Peyer's patch (tissue), 4 donors: ENCODE results near the gene CCDC3. TPM values are rescaled to one million over a fixed set of nuclear protein-coding genes. Genes with fewer than 3 reads are reported as not detected.
A peak's percentile ranks its signal among the peaks of the same experiment; 100 is the strongest.

Experiments
- DNase-seq, 3 donors: peaks; one replicate each; pipeline ENCODE4 v3.0.0-alpha.2; 2017 to 2019
- H3K27ac ChIP-seq, 4 donors: fragments of 200-600 bp; sonication (generic); one replicate each; pipeline ENCODE4 v1.5.1; 2016 to 2019
- H3K27me3 ChIP-seq, 2 donors: fragments of 200-600 bp; sonication (generic); one replicate each; pipeline ENCODE4 v1.5.1; 2019
- H3K36me3 ChIP-seq, 3 donors: fragments of 200-600 bp; sonication (generic); one replicate each; pipeline ENCODE4 v1.5.1; 2016 to 2019
- H3K4me1 ChIP-seq, 4 donors: fragments of 200-600 bp; sonication (generic); one replicate each; pipeline ENCODE4 v1.5.1; 2016 to 2019
- H3K4me3 ChIP-seq, 4 donors: fragments of 200-600 bp; sonication (generic); 1 replicate in 3 of 4; 2 replicates in 1 of 4; pipeline ENCODE4 v1.5.1; 2016 to 2019; ENCODE audit warnings: mild to moderate bottlenecking in 1 of 4
- H3K9me3 ChIP-seq, 4 donors: fragments of 200-600 bp; sonication (generic); one replicate each; pipeline ENCODE4 v1.5.1; 2016 to 2019; ENCODE audit warnings: mild to moderate bottlenecking in 1 of 4
- POLR2A ChIP-seq, 2 donors: fragments of 450-650 bp; IDR thresholded peaks; one replicate each; pipeline ENCODE4 v1.5.1; 2017; ENCODE audit warnings: antibody characterized with exemption in 2 of 2, mild to moderate bottlenecking in 2 of 2, moderate library complexity in 2 of 2
- total RNA-seq, 4 donors: library from RNA; depleted of rRNA; stranded (reverse); fragments of >200 nt; gene quantifications; one replicate each; pipeline ENCODE4 v1.1.0, GENCODE V29; 2016
- TF ChIP-seq, protein P1 (sequence below), 6 experiments: fragments of 450-650 bp in 4 of 6; fragments of 200-600 bp in 2 of 6; sonication (generic) in 1 of 6; IDR thresholded peaks; one replicate each; pipeline ENCODE4 v1.5.1; 2017 to 2019; ENCODE audit warnings: antibody characterized with exemption in 6 of 6, mild to moderate bottlenecking in 3 of 6, moderate library complexity in 1 of 6

The CCDC3 gene
- total RNA-seq, 4 donors from 2014 or later = 1.1 to 3.9 (median 2.7) TPM

DNA sequence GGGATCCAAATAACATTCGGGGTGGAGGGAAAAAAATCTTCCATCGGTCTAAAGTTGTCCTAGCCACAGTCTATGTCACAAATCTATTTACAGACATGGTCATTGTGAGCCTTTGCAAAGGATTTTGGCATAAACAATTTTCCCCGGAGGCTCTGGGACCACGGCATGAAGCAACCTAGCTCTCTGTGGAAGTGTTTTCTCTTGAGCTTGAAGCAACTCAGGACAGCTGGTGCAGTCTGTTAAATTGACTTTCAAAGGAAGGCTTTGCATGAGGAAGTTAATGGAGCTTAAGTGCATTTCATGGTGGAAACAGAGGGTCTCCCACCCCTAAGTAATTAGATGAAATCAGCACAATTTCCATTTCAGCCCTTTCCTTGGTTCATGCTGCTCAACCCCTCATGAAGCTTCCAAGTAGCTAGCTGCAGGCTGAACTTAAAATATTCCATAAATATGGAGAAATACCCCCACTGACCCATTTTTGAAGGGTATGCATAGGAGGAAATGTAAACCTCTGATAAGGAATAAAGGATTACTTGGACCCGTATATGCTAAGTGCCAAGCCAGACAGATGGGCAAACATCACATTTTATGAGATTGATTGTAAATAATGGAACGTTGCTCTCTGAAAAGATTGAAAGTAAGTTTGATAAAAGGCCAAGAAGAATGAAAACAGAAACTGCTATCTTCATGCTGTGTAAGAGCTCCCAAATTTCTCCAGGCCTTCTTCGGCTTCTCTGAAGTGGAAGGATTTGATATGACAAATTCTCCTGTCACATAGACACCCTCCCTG lies 39.9 kb downstream of the CCDC3 start:
- Histone ChIP-seq H3K36me3 (no peaks in the 10 kb centered on the region), H3K4me1 (peaks cover 0 to 20% (median 0%) of the 10 kb centered on the region in 4 donors), H3K9me3 (no peaks in the 10 kb centered on the region), H3K4me3 (no peak overlapping the region), H3K27ac (peak overlapping the region in 2 of 4 donors; percentile 20 to 25), H3K27me3 (no peaks in the 10 kb centered on the region)
- DNase-seq = no peak
- TF ChIP-seq, protein P1, sequence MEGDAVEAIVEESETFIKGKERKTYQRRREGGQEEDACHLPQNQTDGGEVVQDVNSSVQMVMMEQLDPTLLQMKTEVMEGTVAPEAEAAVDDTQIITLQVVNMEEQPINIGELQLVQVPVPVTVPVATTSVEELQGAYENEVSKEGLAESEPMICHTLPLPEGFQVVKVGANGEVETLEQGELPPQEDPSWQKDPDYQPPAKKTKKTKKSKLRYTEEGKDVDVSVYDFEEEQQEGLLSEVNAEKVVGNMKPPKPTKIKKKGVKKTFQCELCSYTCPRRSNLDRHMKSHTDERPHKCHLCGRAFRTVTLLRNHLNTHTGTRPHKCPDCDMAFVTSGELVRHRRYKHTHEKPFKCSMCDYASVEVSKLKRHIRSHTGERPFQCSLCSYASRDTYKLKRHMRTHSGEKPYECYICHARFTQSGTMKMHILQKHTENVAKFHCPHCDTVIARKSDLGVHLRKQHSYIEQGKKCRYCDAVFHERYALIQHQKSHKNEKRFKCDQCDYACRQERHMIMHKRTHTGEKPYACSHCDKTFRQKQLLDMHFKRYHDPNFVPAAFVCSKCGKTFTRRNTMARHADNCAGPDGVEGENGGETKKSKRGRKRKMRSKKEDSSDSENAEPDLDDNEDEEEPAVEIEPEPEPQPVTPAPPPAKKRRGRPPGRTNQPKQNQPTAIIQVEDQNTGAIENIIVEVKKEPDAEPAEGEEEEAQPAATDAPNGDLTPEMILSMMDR (IDR thresholded peaks at IDR 0.05) = no peak
- no peak for TF ChIP-seq POLR2A (IDR thresholded peaks at IDR 0.05)

DNA sequence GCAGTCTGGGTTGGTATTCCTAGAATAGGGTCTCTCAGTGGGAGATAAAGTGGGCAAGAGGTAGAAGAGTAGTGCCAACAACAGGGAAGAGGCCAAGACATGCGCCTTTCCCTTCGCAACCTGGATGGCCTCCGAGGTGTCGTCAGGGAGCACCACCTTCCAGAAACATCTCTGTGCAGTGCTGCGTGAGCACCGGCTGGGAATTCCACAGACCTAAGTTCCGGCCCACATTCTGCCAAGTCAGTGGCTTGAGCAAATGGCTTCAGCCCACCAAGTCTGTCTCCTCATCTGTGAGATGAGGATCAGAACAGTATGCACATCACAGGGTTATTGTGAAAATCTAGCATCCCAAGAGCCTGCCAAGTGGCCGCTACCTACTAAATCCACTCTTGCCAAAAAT lies 40.6 kb downstream of the CCDC3 start:
- Histone ChIP-seq H3K4me3 (no peak overlapping the region), H3K4me1 (peaks cover 0 to 20% (median 0%) of the 10 kb centered on the region in 4 donors), H3K27ac (peak overlapping the region in 3 of 4 donors; percentile 20 to 45 (median 25)), H3K27me3 (no peaks in the 10 kb centered on the region), H3K36me3 (no peaks in the 10 kb centered on the region), H3K9me3 (no peaks in the 10 kb centered on the region)
- TF ChIP-seq, protein P1 (IDR thresholded peaks at IDR 0.05) = no peak
- no peak for TF ChIP-seq POLR2A (IDR thresholded peaks at IDR 0.05)
- DNase-seq = no peak

DNA sequence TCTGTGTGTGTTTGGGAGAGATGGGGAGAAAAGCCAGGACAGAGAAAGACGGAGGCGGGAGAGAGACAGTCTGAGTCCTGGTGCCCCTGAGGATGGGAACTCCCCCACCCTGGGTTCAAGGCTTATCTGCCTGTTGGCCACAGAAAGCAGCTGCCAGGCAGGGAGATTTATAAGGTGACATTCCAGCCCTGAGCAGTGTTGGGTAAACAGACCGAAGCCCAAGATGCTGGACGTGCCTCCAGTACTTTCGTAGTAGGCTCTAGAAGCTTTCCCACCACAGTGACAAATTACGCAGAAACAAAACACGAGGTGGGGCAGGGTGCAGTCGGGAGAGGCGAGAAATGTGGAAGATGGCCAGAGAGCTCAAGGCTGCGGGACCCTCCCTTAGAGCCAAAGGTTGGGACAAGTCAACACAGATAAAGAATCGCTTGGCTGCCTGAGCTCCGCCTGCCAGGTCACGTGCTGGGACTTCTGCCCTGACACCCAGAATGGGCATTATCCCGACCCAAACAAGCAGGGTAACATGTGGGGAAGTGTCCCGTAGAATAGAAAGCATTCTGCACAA lies 41.1 kb downstream of the CCDC3 start:
- H3K27ac ChIP-seq = peak overlapping the region in 2 of 4 donors; percentile 20 to 45
- peak overlapping the region in 2 of 4 donors; percentile 5 to 36 for H3K4me3 ChIP-seq
- H3K4me1 ChIP-seq = peaks cover 0 to 20% (median 0%) of the 10 kb centered on the region in 4 donors
- TF ChIP-seq, protein P1 (IDR thresholded peaks at IDR 0.05) = no peak
- TF ChIP-seq POLR2A (IDR thresholded peaks at IDR 0.05) = no peak
- no peaks in the 10 kb centered on the region for H3K36me3 ChIP-seq
- peak in 2 of 3 donors; percentile 67 to 78 for DNase-seq
- no peaks in the 10 kb centered on the region for H3K9me3 ChIP-seq
- no peaks in the 10 kb centered on the region for H3K27me3 ChIP-seq

DNA sequence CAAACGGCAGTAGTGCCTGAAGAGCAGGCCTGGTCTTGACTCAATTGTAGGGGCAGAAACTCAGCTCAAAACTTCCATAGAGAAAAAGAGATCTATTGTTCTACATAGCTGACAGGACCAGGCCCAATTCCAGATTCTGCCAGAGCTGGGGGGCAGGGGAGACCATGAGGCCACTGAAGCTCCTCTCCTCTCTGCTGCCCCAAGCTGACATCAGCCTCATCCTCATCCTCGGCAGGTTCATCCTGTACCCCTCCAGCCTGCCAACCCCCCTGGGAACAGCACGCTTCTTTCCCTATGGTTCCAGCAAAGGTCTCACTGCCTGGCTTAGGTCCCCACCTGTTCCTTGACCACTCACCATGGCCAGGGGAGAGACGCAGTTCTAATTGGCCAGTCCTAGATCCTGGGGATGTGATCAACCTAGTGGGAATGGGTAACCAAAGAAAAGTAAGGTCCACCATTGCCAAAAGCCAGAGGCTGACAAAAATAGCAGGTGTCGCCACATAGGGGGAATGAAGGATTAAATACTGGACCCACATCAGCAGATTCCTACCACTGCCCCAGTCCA lies 42.9 kb downstream of the CCDC3 start:
- H3K27me3 ChIP-seq = no peaks in the 10 kb centered on the region
- DNase-seq = no peak
- no peak overlapping the region for H3K27ac ChIP-seq
- no peaks in the 10 kb centered on the region for H3K9me3 ChIP-seq
- H3K4me3 ChIP-seq = no peak overlapping the region
- TF ChIP-seq, protein P1 (IDR thresholded peaks at IDR 0.05) = no peak
- TF ChIP-seq POLR2A (IDR thresholded peaks at IDR 0.05) = no peak
- H3K4me1 ChIP-seq = peaks cover 0 to 20% (median 0%) of the 10 kb centered on the region in 4 donors
- H3K36me3 ChIP-seq = no peaks in the 10 kb centered on the region

DNA sequence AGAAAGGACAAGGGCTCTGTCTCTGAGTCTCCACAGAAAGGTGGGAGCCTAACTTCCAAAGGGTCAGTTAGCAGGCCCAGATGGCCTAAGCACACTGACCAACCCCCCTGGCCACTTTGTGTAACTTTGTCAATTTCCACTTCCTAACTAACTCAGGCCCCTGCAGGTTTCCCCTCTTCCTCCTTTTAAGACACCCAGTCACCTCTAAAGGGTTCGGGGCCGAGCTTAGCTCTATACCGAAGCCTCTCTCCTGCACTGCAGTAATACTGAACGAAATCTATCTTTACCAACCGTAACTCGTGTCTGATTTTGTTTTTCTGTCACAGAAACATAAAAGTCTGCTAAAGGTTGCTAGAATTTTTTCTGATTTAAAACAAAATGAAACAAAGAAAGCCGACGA lies 44.4 kb downstream of the CCDC3 start:
- Histone ChIP-seq H3K27ac (no peak overlapping the region), H3K36me3 (no peaks in the 10 kb centered on the region), H3K9me3 (no peaks in the 10 kb centered on the region), H3K4me1 (peaks cover 0 to 19% (median 0%) of the 10 kb centered on the region in 4 donors), H3K4me3 (no peak overlapping the region), H3K27me3 (no peaks in the 10 kb centered on the region)
- TF ChIP-seq, protein P1 (IDR thresholded peaks at IDR 0.05) = no peak
- TF ChIP-seq POLR2A (IDR thresholded peaks at IDR 0.05) = no peak
- DNase-seq = no peak
